Mucosa of stomach (tissue), 1 donor: ENCODE results near the gene PSMA6.

Experiments used
- H3K27me3 ChIP-seq: one replicate; pipeline ENCODE4 v1.7.0; 2013; ENCODE audit warnings: mild to moderate bottlenecking, low read length; ENCODE audit not compliant: control insufficient read depth, insufficient read depth
- H3K36me3 ChIP-seq: one replicate; pipeline ENCODE4 v1.7.0; 2013; ENCODE audit warnings: low read length; ENCODE audit not compliant: control insufficient read depth, insufficient read depth
- H3K4me1 ChIP-seq: one replicate; pipeline ENCODE4 v1.7.0; 2013; ENCODE audit warnings: mild to moderate bottlenecking, low read length; ENCODE audit not compliant: control insufficient read depth, insufficient read depth
- H3K4me3 ChIP-seq: one replicate; pipeline ENCODE4 v1.7.0; 2013; ENCODE audit warnings: low read length
- H3K9ac ChIP-seq: one replicate; pipeline ENCODE4 v1.7.0; 2013; ENCODE audit warnings: mild to moderate bottlenecking, low read length, moderate library complexity
- H3K9me3 ChIP-seq: one replicate; pipeline ENCODE4 v1.7.0; 2013; ENCODE audit warnings: mild to moderate bottlenecking, low read length, moderate library complexity; ENCODE audit not compliant: control insufficient read depth
- donor health status: Pancreatic carcinoma.

The PSMA6 gene

DNA sequence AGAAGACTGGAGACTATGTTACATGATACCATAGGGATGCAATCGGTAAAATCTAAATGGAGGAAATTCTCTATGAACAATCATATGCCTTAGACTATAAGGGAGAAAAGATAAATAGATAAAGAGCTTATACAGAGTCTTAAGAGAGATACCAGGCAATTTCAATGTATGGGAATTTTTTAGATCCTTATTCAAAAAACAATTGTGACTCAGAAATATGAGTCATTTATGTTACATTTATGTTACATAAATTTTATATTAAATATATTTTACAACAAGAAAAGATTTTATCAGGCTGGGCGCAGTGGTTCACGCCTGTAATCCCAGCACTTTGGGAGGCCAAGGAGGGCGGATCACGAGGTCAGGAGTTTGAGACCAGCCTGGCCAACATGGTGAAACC is 36.5 kb upstream of the PSMA6 start:
- no peaks in the 10 kb centered on the region for H3K27me3 ChIP-seq
- no peaks in the 10 kb centered on the region for H3K4me1 ChIP-seq
- no peaks in the 10 kb centered on the region for H3K36me3 ChIP-seq
- H3K4me3 ChIP-seq: no peak overlapping the region
- no peak overlapping the region for H3K9ac ChIP-seq
- no peaks in the 10 kb centered on the region for H3K9me3 ChIP-seq

DNA sequence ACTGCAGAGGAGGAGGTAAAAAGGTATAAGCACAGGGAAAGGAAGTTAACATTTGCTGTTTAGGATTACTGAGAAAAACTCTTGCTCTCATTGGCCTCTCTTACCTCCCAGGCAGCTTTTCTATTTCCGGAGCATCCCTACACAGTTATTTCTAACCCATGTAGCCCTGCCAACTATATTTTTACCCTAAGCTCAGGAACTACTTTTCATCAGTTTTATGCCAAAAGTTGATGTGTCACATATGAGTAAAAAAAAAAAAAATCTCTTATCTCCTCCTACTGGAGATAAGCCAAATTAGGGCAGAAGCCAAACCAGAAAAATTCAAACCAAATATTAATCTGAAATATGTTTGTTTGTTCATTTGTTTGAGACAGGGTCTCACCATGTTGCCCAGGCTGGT is 34.4 kb upstream of the PSMA6 start:
- no peaks in the 10 kb centered on the region for H3K27me3 ChIP-seq
- no peaks in the 10 kb centered on the region for H3K36me3 ChIP-seq
- no peaks in the 10 kb centered on the region for H3K4me1 ChIP-seq
- no peak overlapping the region for H3K9ac ChIP-seq
- H3K9me3 ChIP-seq: no peaks in the 10 kb centered on the region
- no peak overlapping the region for H3K4me3 ChIP-seq

DNA sequence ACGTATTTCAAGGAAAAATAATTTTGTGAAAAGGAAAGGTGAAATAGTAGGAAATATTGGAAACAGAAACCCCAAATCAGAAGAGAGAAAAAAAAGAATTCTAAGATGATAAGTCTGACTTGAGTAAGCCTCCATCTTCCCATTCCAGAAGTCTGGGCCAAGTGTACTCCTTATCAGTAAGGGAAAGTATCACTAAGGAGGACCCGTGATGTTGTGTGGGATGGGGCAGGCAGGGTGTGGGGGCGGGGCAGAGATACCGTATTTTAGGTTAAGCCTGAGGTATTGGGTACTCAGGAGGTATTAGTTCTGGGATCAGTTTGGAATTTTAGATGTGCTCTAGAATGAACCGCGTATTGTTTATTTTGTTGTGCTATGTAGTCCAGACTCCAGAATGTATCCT is 33.8 kb upstream of the PSMA6 start:
- Histone ChIP-seq H3K27me3 (no peaks in the 10 kb centered on the region), H3K4me3 (no peak overlapping the region), H3K4me1 (no peaks in the 10 kb centered on the region), H3K9me3 (no peaks in the 10 kb centered on the region), H3K9ac (no peak overlapping the region), H3K36me3 (no peaks in the 10 kb centered on the region)

DNA sequence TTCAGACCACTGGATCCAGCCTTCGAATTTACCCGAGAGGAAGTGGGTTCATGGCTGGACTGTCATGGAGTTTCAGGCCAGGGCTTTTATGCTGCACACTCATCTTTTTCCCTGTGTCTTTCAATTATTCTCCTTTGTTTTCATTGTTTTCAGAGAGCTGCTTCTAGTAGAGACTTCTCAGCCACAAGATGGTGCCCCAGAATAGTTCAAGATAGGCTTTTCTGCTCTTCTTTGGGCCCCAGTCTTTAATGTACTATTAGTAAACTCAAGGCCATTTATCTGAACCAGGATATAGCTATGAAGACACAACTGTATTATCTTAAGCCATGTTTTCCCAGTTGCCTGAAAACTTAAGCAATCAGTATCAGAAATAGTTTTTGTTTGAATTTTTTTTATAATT is 30.4 kb upstream of the PSMA6 start:
- Histone ChIP-seq H3K27me3 (no peaks in the 10 kb centered on the region), H3K4me1 (no peaks in the 10 kb centered on the region), H3K4me3 (no peak overlapping the region), H3K9me3 (no peaks in the 10 kb centered on the region), H3K36me3 (no peaks in the 10 kb centered on the region), H3K9ac (no peak overlapping the region)

DNA sequence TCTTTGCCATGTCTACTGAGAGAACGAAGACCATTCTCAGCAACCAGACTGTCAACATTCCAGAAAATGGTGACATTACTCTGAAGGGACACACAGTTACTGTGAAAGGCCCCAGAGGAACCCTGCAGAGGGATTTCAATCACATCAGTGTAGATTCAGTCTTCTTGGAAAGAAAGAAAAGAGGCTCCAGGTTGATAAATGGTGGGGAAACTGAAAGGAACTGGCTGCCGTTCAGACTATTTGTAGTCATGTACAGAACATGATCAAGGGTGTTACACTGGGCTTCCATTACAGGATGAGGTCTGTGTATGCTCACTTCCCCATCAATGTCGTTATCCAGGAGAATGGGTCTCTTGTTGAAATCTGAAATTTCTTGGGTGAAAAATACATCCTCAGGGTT is 29.7 kb upstream of the PSMA6 start:
- Histone ChIP-seq H3K9ac (no peak overlapping the region), H3K27me3 (no peaks in the 10 kb centered on the region), H3K4me1 (no peaks in the 10 kb centered on the region), H3K4me3 (no peak overlapping the region), H3K9me3 (no peaks in the 10 kb centered on the region), H3K36me3 (no peaks in the 10 kb centered on the region)

DNA sequence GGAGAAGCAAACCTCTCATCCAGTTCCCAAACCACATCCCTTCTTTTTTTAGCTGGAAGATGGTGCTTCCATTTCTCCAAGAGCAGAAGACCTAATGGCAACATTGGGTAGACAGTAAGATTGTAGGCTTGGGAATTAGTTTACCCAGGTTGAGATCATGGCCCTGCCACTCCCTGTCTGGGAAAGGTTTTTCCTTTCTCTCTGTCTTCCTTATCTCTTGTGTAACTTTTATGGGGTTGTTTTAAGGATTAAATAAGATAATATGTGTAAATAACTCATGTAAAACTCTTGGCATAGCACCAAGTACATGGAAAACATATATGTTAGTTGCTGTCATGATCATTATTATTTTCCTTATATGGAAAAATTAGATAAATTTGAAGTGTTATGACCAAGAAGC is 23.2 kb upstream of the PSMA6 start:
- Histone ChIP-seq H3K9ac (no peak overlapping the region), H3K9me3 (no peaks in the 10 kb centered on the region), H3K4me3 (no peak overlapping the region), H3K27me3 (no peaks in the 10 kb centered on the region), H3K4me1 (no peaks in the 10 kb centered on the region), H3K36me3 (no peaks in the 10 kb centered on the region)

DNA sequence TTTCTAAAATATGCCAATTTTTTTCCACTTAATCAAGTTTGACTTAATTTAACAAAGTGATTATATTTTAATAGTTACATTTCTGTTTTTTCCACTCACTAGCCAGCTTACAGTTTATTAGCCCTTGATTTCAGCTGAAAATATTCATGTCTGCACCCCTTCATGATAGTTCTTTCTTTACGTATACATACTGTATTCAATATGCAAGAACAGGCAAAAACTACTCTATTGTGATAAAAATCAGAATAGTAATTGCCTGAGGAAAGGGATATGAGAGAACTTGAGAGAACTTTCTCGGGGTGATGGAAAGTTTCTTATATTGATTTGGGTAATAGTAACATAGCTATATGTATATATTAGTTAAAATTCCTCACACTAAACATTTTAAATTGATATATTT is 17.4 kb upstream of the PSMA6 start:
- Histone ChIP-seq H3K27me3 (no peaks in the 10 kb centered on the region), H3K9me3 (no peaks in the 10 kb centered on the region), H3K4me1 (no peaks in the 10 kb centered on the region), H3K9ac (no peak overlapping the region), H3K36me3 (no peaks in the 10 kb centered on the region), H3K4me3 (no peak overlapping the region)

DNA sequence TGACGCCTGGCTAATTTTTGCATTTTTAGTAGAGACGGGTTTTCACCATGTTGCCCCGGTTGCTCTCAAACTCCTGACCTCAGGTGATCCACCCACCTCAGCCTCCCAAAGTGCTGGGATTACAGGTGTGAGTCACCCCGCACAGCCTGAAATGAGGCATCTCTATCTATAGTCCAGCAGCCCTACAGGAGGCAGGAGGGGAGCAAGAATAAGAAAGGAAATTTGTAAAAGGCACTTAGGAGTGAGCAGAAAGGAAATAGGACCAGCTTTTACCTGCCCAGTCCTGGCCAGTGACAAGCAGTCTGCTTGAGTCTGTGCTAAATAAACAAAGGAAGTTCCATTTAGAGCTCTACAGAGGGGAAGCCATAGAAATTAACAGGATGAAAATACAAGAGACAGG is 15.0 kb upstream of the PSMA6 start:
- Histone ChIP-seq H3K36me3 (no peaks in the 10 kb centered on the region), H3K4me3 (no peak overlapping the region), H3K27me3 (no peaks in the 10 kb centered on the region), H3K9me3 (no peaks in the 10 kb centered on the region), H3K9ac (no peak overlapping the region), H3K4me1 (no peaks in the 10 kb centered on the region)

DNA sequence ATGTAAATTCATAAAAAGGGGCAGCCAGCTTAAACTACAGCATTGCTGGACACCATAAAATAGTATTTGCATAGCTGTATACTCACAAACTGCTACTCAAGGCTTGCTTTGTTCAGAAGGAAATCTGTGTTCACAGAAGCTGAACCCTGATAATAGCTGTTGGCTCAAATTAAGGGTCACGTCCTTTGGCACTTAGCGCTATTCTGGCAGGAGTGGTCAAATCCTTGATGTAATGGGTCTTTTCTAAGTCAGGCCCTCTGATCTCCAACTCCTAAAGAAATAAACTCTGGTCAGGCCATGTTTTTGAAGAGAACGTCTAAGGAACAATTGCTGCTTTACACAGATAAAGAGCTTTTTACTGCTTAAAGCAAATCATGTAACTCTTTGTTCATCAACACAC is 12.8 kb upstream of the PSMA6 start:
- Histone ChIP-seq H3K4me1 (no peaks in the 10 kb centered on the region), H3K36me3 (no peaks in the 10 kb centered on the region), H3K9ac (no peak overlapping the region), H3K27me3 (no peaks in the 10 kb centered on the region), H3K9me3 (no peaks in the 10 kb centered on the region), H3K4me3 (no peak overlapping the region)

DNA sequence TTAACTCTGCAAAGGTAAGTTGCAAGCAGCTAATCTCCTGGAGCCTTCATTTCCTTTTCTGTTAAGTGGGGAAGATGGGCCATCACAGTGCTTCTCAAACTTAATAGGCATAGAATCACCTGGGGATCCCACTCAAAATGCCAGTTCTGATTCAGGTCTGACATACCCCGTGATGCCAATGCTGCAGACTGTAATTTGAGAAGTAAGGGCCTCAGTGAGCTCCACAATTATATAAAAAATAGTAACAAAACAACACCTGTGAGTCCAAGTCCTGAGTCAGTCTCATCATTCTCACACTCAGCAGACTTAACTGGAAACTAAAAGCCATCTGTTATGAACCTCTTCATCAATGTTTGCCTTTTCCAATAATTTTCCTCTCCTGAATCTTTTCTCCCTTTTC is 10.8 kb upstream of the PSMA6 start:
- no peaks in the 10 kb centered on the region for H3K9me3 ChIP-seq
- no peak overlapping the region for H3K4me3 ChIP-seq
- no peaks in the 10 kb centered on the region for H3K36me3 ChIP-seq
- H3K4me1 ChIP-seq: no peaks in the 10 kb centered on the region
- no peak overlapping the region for H3K9ac ChIP-seq
- no peaks in the 10 kb centered on the region for H3K27me3 ChIP-seq

DNA sequence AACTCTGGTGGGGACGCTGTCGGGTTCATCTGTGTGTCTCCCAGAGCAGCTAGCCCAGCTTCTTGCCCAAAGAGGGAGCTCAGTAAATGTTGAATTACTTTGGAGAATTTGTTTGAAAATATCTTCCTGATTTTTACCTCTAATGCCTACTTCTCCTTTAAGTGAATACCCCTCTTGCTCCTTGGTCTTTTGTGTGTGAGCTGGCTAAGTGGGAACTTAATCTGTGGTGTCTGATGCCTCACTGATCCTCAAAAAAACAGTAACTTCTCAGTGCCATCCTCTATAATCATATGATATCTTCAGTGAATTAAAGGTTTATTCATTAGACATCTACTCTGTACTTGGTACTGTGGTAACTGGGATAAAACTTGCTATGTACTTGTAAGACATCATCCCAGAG is 7.7 kb upstream of the PSMA6 start:
- Histone ChIP-seq H3K36me3 (no peaks in the 10 kb centered on the region), H3K4me3 (no peak overlapping the region), H3K9me3 (no peaks in the 10 kb centered on the region), H3K4me1 (peaks cover 4% of the 10 kb centered on the region), H3K27me3 (no peaks in the 10 kb centered on the region), H3K9ac (no peak overlapping the region)

DNA sequence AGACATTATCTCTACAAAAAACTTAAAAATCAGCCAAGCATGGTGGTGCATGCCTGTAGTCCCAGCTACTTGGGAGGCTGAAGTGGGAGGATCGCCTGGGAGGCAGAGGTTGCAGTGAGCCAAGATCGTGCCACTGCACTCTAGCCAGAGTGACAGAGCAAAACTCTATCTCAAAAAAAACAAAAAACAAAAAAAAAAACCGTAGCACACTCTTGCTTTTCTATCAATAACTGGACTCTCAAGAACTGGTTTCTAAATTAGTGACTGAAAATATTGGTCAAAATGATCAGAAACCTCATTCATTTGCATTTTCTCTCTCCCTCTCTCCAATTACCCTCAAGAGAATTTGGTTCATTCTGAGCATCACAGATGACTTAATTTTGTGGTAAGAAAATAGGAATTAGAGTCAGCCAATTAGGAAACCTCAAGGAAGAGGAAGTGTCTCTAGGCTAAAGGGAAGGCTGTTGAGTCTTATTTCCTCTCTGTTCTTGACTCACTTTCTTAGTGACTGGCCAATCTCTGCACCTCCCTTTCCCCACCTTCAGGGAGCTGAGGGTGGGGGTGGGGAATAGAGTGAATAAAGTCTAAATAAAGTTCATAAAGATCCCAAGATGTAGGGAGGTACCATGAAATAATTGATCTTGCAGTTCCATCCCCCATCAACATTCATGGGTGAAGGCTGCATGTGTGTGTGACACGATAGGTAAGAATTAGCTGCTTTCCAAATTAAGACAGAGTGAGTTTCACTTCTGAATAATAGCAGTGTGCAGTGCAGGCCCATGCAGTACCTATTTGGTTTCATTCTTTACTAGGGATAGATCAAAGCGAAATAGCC is 6.8 kb upstream of the PSMA6 start:
- Histone ChIP-seq H3K4me3 (no peak overlapping the region), H3K9ac (no peak overlapping the region), H3K36me3 (no peaks in the 10 kb centered on the region), H3K9me3 (no peaks in the 10 kb centered on the region), H3K27me3 (no peaks in the 10 kb centered on the region), H3K4me1 (peaks cover 4% of the 10 kb centered on the region)
